IMR-90 (cell line): ENCODE measurements around the gene FAM111A.

ENCODE experiments used
- CEBPB ChIP-seq: IDR thresholded peaks from 2 replicates; pipeline ENCODE4 v1.6.1; 2012; ENCODE audit warnings: low read depth, low read length, improper control_type of control experiment
- MAFK ChIP-seq: IDR thresholded peaks from 2 replicates; pipeline ENCODE4 v1.6.1; 2012; ENCODE audit warnings: low read depth, low read length, improper control_type of control experiment
- POLR2A ChIP-seq: IDR thresholded peaks from 2 replicates; pipeline ENCODE4 v1.6.1; 2012; ENCODE audit warnings: mild to moderate bottlenecking, low read depth, low read length
- RCOR1 ChIP-seq: IDR thresholded peaks from 2 replicates; pipeline ENCODE4 v1.6.1; 2012; ENCODE audit warnings: mild to moderate bottlenecking, low read length, improper control_type of control experiment; ENCODE audit not compliant: insufficient replicate concordance
- TF ChIP-seq, protein P1 (sequence below): conservative IDR thresholded peaks from 2 replicates; pipeline ENCODE4 v1.5.1; 2012; ENCODE audit warnings: mild to moderate bottlenecking, low read depth, low read length, improper control_type of control experiment

DNA sequence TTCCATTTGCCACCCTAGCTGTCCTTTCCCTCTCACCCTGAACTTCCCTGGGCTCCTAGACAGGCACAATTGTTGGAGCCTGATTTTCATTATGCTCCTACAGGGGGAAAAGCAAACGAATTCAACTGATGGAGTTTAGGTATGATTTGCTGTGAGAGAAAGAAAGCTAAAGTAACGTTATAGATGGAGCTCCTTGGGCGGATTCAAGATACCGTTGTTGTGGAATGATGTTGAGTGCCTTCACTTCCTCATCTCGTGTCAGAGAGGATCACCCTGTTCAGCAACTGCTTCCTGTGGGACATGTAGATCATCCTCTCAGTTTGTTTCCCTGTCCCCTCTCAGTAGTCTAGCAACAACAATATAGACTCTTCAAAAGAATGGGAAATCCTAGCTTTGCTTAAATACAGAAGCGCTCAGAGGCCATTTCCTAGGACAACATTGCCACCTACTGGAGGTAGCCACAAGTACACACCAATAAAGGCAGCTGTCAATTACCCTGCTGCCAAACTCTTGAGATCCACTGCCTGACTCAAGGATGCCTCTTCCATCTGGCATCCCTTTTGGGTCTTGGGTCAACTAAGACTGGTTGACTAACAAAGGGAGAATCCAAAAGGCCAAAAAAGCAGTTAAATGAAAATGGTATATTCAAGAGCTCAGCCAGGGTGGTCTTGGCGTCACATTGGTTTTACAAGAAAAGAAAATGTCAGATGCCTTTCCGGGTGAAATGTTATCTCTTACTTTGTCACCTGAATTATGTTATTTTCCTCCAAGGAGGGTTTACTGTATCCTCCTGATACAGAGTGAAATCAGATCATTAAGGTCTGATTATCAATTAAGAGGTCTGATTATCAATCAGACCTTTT lies 15.8 kb downstream of the FAM111A start:
- TF ChIP-seq POLR2A (no peak), CEBPB (no peak), RCOR1 (no peak), MAFK (no peak)
- TF ChIP-seq, protein P1, sequence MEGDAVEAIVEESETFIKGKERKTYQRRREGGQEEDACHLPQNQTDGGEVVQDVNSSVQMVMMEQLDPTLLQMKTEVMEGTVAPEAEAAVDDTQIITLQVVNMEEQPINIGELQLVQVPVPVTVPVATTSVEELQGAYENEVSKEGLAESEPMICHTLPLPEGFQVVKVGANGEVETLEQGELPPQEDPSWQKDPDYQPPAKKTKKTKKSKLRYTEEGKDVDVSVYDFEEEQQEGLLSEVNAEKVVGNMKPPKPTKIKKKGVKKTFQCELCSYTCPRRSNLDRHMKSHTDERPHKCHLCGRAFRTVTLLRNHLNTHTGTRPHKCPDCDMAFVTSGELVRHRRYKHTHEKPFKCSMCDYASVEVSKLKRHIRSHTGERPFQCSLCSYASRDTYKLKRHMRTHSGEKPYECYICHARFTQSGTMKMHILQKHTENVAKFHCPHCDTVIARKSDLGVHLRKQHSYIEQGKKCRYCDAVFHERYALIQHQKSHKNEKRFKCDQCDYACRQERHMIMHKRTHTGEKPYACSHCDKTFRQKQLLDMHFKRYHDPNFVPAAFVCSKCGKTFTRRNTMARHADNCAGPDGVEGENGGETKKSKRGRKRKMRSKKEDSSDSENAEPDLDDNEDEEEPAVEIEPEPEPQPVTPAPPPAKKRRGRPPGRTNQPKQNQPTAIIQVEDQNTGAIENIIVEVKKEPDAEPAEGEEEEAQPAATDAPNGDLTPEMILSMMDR = peak; percentile 92
